HFFc6 (cell line): ENCODE data around the gene SPTBN2. TPM values are rescaled to one million over a fixed set of nuclear protein-coding genes. Genes with fewer than 3 reads are reported as not detected.

ENCODE experiments used
- DNase-seq: peaks from one replicate; pipeline ENCODE4 v3.0.0-alpha.2; 2018
- H3K27ac Mint-ChIP-seq: 2 replicates; pipeline ENCODE4 v1.8.0; 2020; ENCODE audit warnings: mild to moderate bottlenecking, mixed read lengths
- H3K27me3 Mint-ChIP-seq: 2 replicates; pipeline ENCODE4 v1.8.0; 2021; ENCODE audit warnings: mild to moderate bottlenecking, moderate library complexity, mixed read lengths; ENCODE audit not compliant: insufficient read depth
- H3K36me3 Mint-ChIP-seq: 2 replicates; pipeline ENCODE4 v1.8.0; 2021; ENCODE audit warnings: low read depth, mixed read lengths
- H3K4me1 Mint-ChIP-seq: 2 replicates; pipeline ENCODE4 v1.8.0; 2020; ENCODE audit warnings: low read depth, mixed read lengths
- H3K4me3 Mint-ChIP-seq: 2 replicates; pipeline ENCODE4 v1.8.0; 2020; ENCODE audit warnings: mild to moderate bottlenecking, moderate library complexity, mixed read lengths
- H3K9me3 Mint-ChIP-seq: 2 replicates; pipeline ENCODE4 v1.8.0; 2020; ENCODE audit warnings: mild to moderate bottlenecking, mixed read lengths
- CTCF ChIP-seq: fragments of 200-600 bp; sonication (generic); IDR thresholded peaks from 2 replicates; pipeline ENCODE4 v1.5.0; 2021; ENCODE audit warnings: antibody characterized with exemption, mild to moderate bottlenecking
- total RNA-seq, 6 experiments: library from RNA; stranded (reverse); fragmentation: NEBNext Ultra II Directional; extraction: Animal tissue kit (Norgen Biotek cat#: 25700); gene quantifications; 2 replicates in 1 of 6; 3 replicates in 5 of 6; pipeline ENCODE4 v1.2.3, GENCODE V29; 2021

Gene SPTBN2
- total RNA-seq, 6 experiments from 2014 or later = 0.13 to 0.94 (median 0.33) TPM; not detected in 1

- H3K27me3 Mint-ChIP-seq = peaks cover 43% of the 10 kb centered on the region
- no peak for TF ChIP-seq CTCF
- H3K36me3 Mint-ChIP-seq = no peaks in the 10 kb centered on the region
- no peaks in the 10 kb centered on the region for H3K4me1 Mint-ChIP-seq
- H3K9me3 Mint-ChIP-seq = no peaks in the 10 kb centered on the region
- no peak overlapping the region for H3K27ac Mint-ChIP-seq
- H3K4me3 Mint-ChIP-seq = no peak overlapping the region
- DNase-seq = no peak
Measured at GRCh38 chr11:66713746-66714480, 15.1 kb downstream of the SPTBN2 start.

DNA sequence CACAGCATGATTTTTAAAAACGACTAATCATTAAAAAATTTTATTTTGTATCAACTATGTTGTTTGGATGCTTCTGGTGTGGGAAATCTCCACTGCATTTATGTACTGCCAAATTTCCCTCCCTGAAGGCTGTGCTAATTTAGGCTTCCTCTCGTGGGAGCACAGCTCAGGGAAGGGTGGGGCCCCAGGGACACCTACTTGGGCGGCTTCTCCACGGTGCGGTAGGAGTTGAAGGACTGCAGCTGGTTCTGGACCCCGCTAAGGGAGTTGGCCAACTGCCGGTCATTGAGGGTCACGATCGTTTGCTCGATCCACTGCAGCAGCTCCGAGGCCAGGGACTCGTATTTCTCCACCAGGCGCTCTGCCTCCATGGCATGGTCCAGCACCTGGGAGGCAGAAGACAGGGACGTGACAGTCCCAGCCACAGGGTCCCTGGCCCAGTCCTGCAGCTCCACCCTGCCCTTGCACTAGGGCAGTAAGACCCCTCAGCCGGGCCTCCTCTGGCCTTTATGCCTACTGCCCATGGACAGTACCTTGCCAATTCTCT, 18.6 kb downstream of the SPTBN2 start:
- no peak for DNase-seq
- Mint-ChIP-seq H3K36me3 (no peaks in the 10 kb centered on the region), H3K27me3 (peaks cover 25% of the 10 kb centered on the region), H3K27ac (no peak overlapping the region), H3K4me3 (no peak overlapping the region), H3K4me1 (no peaks in the 10 kb centered on the region), H3K9me3 (no peaks in the 10 kb centered on the region)
- no peak for TF ChIP-seq CTCF

DNA sequence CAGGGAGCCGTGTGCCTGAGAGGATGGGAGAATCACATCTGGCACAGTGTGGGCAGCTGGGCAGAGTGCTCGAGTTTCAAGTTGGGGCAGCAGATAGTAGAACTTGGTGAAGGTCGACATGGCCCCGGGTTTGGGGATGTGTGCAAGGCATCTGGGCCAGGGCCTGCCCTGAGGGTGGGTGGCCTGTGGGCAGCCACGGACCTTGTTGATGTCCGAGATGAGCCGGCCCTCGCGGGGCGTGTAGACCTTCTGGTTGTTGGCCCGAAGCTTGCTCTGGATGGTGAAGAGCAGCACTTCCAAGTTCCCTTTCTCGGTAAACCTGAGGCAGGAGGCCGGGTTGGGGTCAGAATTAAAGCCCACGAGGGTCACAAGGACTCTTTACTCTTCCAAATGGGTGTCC, 20.3 kb downstream of the SPTBN2 start:
- Mint-ChIP-seq H3K9me3 (no peaks in the 10 kb centered on the region), H3K4me1 (no peaks in the 10 kb centered on the region), H3K4me3 (no peak overlapping the region), H3K36me3 (no peaks in the 10 kb centered on the region), H3K27me3 (peaks cover 15% of the 10 kb centered on the region), H3K27ac (no peak overlapping the region)
- TF ChIP-seq CTCF = no peak
- no peak for DNase-seq

GRCh38 chr11:66708094-66708493, 20.9 kb downstream of the SPTBN2 start:
- TF ChIP-seq CTCF = no peak
- Mint-ChIP-seq H3K9me3 (no peaks in the 10 kb centered on the region), H3K27ac (no peak overlapping the region), H3K36me3 (no peaks in the 10 kb centered on the region), H3K27me3 (peaks cover 15% of the 10 kb centered on the region), H3K4me1 (no peaks in the 10 kb centered on the region), H3K4me3 (no peak overlapping the region)
- DNase-seq = no peak

- no peak overlapping the region for H3K4me3 Mint-ChIP-seq
- peaks cover 11% of the 10 kb centered on the region for H3K27me3 Mint-ChIP-seq
- no peak for TF ChIP-seq CTCF
- no peaks in the 10 kb centered on the region for H3K36me3 Mint-ChIP-seq
- no peaks in the 10 kb centered on the region for H3K4me1 Mint-ChIP-seq
- H3K9me3 Mint-ChIP-seq = no peaks in the 10 kb centered on the region
- no peak overlapping the region for H3K27ac Mint-ChIP-seq
- no peak for DNase-seq
Measured at GRCh38 chr11:66707486-66707885, 21.5 kb downstream of the SPTBN2 start.
